ENCODE measurements around the gene TRIO. TPM values are rescaled to one million over a fixed set of nuclear protein-coding genes. Genes with fewer than 3 reads are reported as not detected.

Gene TRIO
- total and polyA plus RNA-seq, 10 of the 15 experiments (the other 5 are each of a cell fraction or from before 2014, with no cell fraction given): 5.1 to 96.4 (median 44.6) TPM

DNA sequence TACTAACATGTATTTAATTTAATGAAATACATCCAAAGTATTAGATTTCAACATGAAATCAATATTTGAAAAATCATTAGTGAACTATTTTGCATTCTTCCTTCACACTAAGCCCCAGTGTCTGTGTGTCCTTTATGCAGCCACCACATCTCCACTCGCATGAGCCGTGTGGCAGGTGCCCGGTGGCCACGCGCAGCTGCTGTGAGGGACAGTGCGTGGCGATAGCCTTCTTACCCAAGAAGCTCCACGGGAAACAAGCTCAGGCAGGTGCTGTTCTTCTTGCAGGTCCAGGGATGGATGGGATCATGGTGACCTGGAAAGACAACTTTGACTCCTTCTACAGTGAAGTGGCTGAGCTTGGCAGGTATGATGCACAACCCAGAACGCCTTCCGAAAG is 359.1 kb downstream of the TRIO start (continued):
- TF ChIP-seq, protein P1, sequence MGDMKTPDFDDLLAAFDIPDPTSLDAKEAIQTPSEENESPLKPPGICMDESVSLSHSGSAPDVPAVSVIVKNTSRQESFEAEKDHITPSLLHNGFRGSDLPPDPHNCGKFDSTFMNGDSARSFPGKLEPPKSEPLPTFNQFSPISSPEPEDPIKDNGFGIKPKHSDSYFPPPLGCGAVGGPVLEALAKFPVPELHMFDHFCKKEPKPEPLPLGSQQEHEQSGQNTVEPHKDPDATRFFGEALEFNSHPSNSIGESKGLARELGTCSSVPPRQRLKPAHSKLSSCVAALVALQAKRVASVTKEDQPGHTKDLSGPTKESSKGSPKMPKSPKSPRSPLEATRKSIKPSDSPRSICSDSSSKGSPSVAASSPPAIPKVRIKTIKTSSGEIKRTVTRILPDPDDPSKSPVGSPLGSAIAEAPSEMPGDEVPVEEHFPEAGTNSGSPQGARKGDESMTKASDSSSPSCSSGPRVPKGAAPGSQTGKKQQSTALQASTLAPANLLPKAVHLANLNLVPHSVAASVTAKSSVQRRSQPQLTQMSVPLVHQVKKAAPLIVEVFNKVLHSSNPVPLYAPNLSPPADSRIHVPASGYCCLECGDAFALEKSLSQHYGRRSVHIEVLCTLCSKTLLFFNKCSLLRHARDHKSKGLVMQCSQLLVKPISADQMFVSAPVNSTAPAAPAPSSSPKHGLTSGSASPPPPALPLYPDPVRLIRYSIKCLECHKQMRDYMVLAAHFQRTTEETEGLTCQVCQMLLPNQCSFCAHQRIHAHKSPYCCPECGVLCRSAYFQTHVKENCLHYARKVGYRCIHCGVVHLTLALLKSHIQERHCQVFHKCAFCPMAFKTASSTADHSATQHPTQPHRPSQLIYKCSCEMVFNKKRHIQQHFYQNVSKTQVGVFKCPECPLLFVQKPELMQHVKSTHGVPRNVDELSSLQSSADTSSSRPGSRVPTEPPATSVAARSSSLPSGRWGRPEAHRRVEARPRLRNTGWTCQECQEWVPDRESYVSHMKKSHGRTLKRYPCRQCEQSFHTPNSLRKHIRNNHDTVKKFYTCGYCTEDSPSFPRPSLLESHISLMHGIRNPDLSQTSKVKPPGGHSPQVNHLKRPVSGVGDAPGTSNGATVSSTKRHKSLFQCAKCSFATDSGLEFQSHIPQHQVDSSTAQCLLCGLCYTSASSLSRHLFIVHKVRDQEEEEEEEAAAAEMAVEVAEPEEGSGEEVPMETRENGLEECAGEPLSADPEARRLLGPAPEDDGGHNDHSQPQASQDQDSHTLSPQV (IDR thresholded peaks at IDR 0.05): no peak
- TF ChIP-seq CHD4 (IDR thresholded peaks at IDR 0.05): no peak
- no peak for TF ChIP-seq RBBP5 (conservative IDR thresholded peaks at IDR 0.05)
- no peak for TF ChIP-seq CBX5 (IDR thresholded peaks at IDR 0.05; ENCODE audit: low read depth)

DNA sequence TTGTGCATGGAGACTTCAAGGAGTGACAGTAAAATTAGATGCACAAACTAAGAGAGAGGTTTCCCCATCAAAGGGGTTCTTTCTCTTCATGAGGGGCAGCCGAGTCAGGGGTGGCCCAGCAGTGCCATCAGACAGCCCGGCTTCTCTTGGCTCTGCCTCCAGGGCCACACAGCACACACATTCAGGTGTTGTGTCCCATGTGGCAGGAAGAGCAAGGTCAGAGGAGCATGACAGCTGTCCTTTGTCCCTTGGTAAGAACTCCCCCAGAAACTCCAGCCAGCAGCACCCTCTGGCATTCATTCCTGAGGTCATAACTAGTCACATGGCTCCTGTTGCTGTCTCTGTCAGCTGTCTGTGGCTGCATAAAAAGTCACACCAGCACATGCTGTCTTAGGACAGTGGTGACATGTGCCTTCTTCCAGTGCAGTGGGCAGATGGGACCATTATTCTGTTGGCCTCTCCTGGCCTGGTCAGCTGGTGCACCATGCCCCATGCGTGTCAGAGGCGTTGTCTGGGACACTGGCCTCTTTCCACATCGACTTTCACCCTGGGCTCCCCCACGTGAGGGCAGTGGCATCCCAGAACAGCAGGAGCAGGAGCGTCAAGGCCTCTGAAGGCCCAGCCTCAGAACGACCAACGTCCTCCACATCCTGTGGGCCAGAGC is 360.0 kb downstream of the TRIO start:
- RAD21 ChIA-PET (ENCODE audit: unreplicated experiment): no interaction called here
- intact Hi-C loops (cut with micrococcal nuclease; ENCODE audit: unreplicated experiment) (no loop called here), in situ Hi-C loops (cut with MboI) (no loop called here)
- no peaks in the 10 kb centered on the region for H3K4me1 ChIP-seq (ENCODE audit: control insufficient read depth, insufficient read depth, low read length)
- no peaks in the 10 kb centered on the region for H3K9me3 ChIP-seq (replicated peaks; ENCODE audit: control insufficient read depth, insufficient read depth, low read length)
- no peak for TF ChIP-seq NR2C2 (IDR thresholded peaks at IDR 0.05; ENCODE audit: borderline replicate concordance, control insufficient read depth, insufficient read length, low read depth)
- no peak for TF ChIP-seq HCFC1 (IDR thresholded peaks at IDR 0.05; ENCODE audit: low read length)
- no peak for TF ChIP-seq SPI1 (IDR thresholded peaks at IDR 0.05; ENCODE audit: borderline replicate concordance, insufficient read depth, low read depth, low read length)
- no peak for TF ChIP-seq MTA3 (IDR thresholded peaks at IDR 0.05; ENCODE audit: borderline replicate concordance, low read length)
- TF ChIP-seq, protein P2, sequence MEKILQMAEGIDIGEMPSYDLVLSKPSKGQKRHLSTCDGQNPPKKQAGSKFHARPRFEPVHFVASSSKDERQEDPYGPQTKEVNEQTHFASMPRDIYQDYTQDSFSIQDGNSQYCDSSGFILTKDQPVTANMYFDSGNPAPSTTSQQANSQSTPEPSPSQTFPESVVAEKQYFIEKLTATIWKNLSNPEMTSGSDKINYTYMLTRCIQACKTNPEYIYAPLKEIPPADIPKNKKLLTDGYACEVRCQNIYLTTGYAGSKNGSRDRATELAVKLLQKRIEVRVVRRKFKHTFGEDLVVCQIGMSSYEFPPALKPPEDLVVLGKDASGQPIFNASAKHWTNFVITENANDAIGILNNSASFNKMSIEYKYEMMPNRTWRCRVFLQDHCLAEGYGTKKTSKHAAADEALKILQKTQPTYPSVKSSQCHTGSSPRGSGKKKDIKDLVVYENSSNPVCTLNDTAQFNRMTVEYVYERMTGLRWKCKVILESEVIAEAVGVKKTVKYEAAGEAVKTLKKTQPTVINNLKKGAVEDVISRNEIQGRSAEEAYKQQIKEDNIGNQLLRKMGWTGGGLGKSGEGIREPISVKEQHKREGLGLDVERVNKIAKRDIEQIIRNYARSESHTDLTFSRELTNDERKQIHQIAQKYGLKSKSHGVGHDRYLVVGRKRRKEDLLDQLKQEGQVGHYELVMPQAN (conservative IDR thresholded peaks at IDR 0.05): no peak
- no peak for TF ChIP-seq CREM (IDR thresholded peaks at IDR 0.05; ENCODE audit: low read depth)
- TF ChIP-seq, protein P3, sequence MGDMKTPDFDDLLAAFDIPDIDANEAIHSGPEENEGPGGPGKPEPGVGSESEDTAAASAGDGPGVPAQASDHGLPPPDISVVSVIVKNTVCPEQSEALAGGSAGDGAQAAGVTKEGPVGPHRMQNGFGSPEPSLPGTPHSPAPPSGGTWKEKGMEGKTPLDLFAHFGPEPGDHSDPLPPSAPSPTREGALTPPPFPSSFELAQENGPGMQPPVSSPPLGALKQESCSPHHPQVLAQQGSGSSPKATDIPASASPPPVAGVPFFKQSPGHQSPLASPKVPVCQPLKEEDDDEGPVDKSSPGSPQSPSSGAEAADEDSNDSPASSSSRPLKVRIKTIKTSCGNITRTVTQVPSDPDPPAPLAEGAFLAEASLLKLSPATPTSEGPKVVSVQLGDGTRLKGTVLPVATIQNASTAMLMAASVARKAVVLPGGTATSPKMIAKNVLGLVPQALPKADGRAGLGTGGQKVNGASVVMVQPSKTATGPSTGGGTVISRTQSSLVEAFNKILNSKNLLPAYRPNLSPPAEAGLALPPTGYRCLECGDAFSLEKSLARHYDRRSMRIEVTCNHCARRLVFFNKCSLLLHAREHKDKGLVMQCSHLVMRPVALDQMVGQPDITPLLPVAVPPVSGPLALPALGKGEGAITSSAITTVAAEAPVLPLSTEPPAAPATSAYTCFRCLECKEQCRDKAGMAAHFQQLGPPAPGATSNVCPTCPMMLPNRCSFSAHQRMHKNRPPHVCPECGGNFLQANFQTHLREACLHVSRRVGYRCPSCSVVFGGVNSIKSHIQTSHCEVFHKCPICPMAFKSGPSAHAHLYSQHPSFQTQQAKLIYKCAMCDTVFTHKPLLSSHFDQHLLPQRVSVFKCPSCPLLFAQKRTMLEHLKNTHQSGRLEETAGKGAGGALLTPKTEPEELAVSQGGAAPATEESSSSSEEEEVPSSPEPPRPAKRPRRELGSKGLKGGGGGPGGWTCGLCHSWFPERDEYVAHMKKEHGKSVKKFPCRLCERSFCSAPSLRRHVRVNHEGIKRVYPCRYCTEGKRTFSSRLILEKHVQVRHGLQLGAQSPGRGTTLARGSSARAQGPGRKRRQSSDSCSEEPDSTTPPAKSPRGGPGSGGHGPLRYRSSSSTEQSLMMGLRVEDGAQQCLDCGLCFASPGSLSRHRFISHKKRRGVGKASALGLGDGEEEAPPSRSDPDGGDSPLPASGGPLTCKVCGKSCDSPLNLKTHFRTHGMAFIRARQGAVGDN (IDR thresholded peaks at IDR 0.05): no peak
- TF ChIP-seq NFYA (IDR thresholded peaks at IDR 0.05; ENCODE audit: borderline replicate concordance, low read depth, low read length): no peak
- TF ChIP-seq NR2C1 (IDR thresholded peaks at IDR 0.05): no peak
- H3K36me3 ChIP-seq (ENCODE audit: control insufficient read depth in 2 of 2, insufficient read depth in 2 of 2, low read length in 1 of 2): peaks cover 16 to 30% of the 10 kb centered on the region in 2 experiments; a peak in 3 of 4 replicates
- H3K79me2 ChIP-seq (ENCODE audit: control insufficient read depth, insufficient read depth, low read length): no peaks in the 10 kb centered on the region
- POLR2A ChIA-PET: no interaction called here
- CTCF ChIA-PET: no interaction called here
- no peak overlapping the region for H3K4me2 ChIP-seq (ENCODE audit: control insufficient read depth, insufficient read depth)
- no peak overlapping the region for H2AFZ ChIP-seq (ENCODE audit: control insufficient read depth, low read depth, low read length)
- WGBS (ENCODE audit: insufficient coverage, insufficient replicate concordance, low lambda C conversion rate, missing lambda C conversion rate): 91% methylated on average over 9 of the region's 9 CpGs
- SMC1A ChIA-PET (ENCODE audit: uncharacterized antibody, unreplicated experiment): no interaction called here
- no peak overlapping the region for H3K4me3 ChIP-seq
- no peaks in the 10 kb centered on the region for H3K27me3 ChIP-seq (replicated peaks in 1 of 2; ENCODE audit: control insufficient read depth in 2 of 2, insufficient read depth in 2 of 2, low read length in 1 of 2)
- ATAC-seq (no peak), DNase-seq (ENCODE audit: low read depth, low spot score) (no peak), FAIRE-seq (no peak)
- no TSS peak for BruUV-seq (replicated peaks)
- H4K20me1 ChIP-seq (ENCODE audit: control insufficient read depth, insufficient read depth): no peaks in the 10 kb centered on the region
- H3K9ac ChIP-seq (ENCODE audit: control insufficient read depth, insufficient read depth, low read length): no peak overlapping the region
- no peak overlapping the region for H3K27ac ChIP-seq (ENCODE audit: control insufficient read depth, insufficient read depth)
